Measurements from ENCODE around the gene ARID5B.

DNA sequence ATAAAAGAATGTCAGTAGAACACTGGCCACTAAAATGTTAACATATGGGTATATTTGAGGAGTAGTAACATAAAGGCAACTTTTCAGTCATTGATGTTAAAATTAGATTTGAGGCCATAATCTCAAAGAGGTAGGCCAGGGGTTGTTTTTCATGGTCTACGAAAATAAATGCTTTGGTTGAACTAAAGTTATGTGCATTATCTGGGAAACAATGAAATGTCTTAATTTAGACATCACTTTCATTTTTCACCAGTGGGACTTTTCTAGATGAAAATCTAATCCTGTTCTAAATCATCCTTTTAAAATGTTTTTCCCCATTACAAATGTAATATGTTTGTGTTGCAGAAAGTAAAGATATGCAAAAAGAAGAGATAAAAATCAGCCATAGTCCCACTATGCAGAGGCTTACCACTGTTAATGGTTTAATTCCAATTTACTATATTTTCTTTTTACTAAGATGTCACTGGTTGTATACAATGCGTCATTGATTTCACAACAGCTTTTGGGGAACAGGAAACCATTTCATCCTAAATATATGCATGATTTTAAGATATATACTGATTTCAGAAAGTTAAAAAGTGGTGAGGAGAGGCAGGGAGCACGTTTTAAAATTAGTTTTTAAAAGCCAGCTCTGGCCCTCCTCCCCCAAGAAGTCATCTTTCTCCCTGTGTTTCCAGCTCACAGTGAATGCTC is 64.3 kb downstream of the ARID5B start:
- TF ChIP-seq ZNF561 (tag by site-specific recombination; IDR thresholded peaks at IDR 0.05; ENCODE audit: borderline replicate concordance) (no peak), KLF9 (tag by site-specific recombination; IDR thresholded peaks at IDR 0.05; ENCODE audit: low read depth) (no peak), ZNF248 (tag by site-specific recombination; IDR thresholded peaks at IDR 0.05) (no peak), ZNF24 (tag by site-specific recombination; IDR thresholded peaks at IDR 0.05) (no peak), OVOL3 (tag by site-specific recombination; IDR thresholded peaks at IDR 0.05) (no peak), ZNF341 (tag by site-specific recombination; IDR thresholded peaks at IDR 0.05; ENCODE audit: low read depth) (no peak), ZNF174 (tag by site-specific recombination; IDR thresholded peaks at IDR 0.05) (no peak), ZNF792 (tag by site-specific recombination; IDR thresholded peaks at IDR 0.05) (no peak), YY1 (tag by site-specific recombination; IDR thresholded peaks at IDR 0.05) (no peak), ZNF501 (tag by site-specific recombination; IDR thresholded peaks at IDR 0.05) (no peak), ZNF785 (tag by site-specific recombination; IDR thresholded peaks at IDR 0.05) (no peak)
- TF ChIP-seq, protein P1, sequence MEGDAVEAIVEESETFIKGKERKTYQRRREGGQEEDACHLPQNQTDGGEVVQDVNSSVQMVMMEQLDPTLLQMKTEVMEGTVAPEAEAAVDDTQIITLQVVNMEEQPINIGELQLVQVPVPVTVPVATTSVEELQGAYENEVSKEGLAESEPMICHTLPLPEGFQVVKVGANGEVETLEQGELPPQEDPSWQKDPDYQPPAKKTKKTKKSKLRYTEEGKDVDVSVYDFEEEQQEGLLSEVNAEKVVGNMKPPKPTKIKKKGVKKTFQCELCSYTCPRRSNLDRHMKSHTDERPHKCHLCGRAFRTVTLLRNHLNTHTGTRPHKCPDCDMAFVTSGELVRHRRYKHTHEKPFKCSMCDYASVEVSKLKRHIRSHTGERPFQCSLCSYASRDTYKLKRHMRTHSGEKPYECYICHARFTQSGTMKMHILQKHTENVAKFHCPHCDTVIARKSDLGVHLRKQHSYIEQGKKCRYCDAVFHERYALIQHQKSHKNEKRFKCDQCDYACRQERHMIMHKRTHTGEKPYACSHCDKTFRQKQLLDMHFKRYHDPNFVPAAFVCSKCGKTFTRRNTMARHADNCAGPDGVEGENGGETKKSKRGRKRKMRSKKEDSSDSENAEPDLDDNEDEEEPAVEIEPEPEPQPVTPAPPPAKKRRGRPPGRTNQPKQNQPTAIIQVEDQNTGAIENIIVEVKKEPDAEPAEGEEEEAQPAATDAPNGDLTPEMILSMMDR (tag by site-specific recombination; IDR thresholded peaks at IDR 0.05) = no peak

Measured in HEK293 (cell line).